GM18907 (cell line): Measurements from ENCODE around the gene KATNAL1.
"Not testable (repeated sequence)": the region's sequence is repeated elsewhere in the genome, so short reads cannot be mapped to it uniquely, and the experiment has no call there.

Experiments used
- ATAC-seq: cut with Tn5 transposase; IDR thresholded peaks from one replicate; pipeline ENCODE4 v1.9.1; 2021; ENCODE audit warnings: mild to moderate bottlenecking, moderate library complexity; ENCODE audit not compliant: unreplicated experiment

Gene KATNAL1

DNA sequence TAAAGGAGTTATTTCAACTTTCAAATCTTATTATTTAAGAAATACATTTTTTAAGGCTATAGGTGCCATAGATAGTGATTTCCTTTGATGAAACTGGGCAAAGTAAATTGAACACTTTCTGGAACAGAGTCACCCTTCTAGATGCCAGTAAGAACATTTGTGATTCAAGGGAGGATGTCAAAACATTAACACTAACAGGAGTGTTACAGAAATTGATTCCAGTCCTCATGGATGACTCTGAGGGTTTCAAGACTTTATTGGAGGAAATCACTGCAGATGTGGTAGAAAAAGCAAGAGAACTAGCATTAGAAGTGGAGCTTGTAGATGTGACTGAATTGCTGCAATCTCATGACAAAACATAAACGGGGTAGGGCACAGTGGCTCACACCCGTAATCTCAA lies 12.2 kb downstream of the KATNAL1 start:
- no peak for ATAC-seq

DNA sequence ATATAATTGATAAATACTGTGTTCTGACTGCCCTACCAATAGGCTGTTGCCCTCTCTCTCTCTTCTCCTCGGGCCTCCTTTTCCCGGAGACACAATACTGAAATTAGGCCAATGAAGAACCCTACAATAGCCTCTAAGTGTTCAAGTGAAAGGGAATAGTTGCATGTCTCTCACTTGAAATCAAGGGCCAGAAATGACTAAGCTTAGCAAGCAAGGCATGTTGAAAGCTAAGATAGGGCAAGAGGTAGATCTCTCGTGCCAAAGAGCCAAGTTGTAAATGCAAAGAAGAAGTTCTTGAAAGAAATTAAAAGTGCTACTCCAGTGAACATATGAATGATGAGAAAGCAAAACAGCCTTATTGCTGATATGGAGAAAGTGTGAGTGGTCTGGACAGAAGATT lies 13.3 kb downstream of the KATNAL1 start:
- ATAC-seq = no peak

DNA sequence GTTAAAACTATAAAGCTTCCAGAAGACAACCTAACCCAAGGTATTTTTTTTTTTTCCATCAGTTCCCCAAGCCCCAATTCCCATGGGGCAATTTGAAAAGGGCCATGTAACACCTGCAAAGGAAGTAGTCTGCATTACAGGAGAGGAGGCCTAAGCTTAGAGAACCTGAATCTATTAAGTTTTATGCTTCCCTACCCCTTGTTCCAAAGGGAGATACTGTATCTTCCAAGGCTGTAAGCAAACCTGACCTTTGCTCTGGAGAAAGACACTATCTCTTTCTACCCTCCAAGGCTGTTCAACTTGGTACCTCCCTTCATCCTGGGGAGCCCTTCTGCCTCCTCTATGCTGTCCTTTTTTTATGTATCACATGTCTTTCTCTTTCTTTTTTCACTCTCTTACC lies 15.0 kb downstream of the KATNAL1 start:
- no peak for ATAC-seq

DNA sequence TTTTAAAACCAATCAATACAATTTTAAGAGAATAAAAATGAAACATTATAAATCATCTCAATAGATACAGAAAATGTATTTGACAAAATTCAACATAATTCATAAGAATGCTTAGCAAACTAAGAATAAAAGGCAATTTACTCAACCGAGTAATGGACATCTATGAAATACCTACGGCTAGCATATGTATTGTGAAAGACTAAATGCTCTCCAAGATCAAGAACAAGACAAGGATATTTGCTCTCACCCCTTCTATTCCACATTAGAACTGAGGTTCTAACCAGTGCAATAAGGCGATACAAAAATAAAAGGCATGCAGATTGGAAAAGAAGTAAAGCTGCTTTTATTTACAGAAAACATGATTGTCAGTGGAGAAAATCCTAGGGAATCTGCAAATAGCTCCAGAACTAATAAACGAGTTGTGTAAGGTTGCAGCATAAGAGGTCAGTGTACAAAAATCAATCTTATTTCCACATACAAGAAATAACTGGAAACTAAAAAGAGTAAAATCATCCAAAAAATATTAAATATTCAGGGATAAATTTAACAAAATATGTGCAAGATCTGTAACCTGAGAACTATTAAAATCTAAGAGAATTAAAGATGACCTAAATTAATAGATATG lies 16.4 kb downstream of the KATNAL1 start:
- ATAC-seq = no peak

DNA sequence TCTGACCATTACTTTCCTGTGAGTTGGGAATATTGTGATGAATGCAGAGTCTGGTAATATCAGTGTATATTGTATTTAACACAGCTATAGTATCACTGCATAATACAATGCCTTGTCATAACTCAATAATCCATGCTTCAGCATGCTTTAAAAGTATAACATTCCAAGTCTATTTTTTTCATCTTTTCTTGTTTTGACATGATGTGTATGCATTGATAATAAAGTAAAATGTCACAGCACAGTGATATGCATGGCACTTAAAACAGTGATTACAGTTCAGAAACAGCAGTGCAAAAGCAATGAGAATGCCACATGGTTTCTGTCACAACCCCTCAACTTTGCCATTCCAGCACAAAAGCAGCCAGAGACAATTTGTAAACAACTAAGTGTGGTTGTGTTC lies 17.8 kb downstream of the KATNAL1 start:
- no peak for ATAC-seq

DNA sequence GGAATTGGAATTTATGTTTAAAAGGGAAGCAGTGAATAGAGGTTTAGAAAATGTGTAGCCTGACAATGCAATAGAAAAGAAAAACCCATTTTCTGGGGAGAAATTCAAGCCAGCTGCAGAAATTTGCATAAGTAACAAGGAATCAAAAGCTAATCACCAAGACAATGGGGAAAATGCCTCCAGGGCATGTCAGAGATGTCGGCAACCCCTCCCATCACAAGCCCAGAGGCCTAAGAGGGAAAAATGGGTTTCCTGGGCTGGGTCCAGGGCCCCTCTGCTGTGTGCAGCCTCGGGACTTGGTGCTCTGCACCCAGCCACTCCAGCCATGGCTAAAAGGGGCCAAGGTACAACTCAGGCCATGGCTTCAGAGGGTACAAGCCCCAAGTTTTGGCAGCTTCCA lies 21.3 kb downstream of the KATNAL1 start:
- not testable (repeated sequence) for ATAC-seq

DNA sequence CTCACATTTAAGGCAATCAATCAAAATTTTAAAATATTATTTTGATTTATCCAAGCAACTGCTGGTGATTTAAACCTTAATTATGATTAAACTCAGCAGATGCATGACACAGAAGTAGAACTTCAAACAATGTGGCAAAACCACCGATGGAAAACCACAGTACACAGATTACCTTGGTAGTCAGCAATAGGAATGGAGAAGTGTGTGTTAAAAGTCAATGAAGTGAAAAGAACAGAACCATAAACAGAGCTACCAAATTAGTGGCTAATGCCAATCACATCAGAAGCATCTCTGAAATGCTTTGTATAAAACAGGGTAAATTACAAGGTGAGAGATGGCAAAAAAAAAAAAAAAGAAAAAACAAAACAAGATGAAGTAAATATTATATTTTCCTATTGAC lies 31.2 kb downstream of the KATNAL1 start:
- ATAC-seq = peak; percentile 53

DNA sequence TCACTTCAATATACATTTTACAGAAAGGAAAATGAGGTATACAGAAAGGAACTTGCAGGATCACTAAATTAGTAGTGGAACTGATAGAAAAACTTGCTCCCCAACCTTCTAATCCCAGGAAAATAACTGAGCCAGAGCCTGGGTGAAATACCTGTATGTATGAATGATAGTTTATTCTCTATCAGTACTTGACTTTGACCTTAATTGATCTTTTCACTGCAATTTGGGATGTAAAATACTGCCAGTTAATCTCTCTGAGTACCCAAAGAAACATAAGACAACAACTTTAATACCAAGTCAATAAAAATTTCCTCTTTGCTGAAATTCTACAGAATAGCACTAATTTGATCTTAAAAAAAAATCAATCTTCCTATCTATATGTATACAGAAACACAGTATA lies 33.3 kb downstream of the KATNAL1 start:
- ATAC-seq = no peak

DNA sequence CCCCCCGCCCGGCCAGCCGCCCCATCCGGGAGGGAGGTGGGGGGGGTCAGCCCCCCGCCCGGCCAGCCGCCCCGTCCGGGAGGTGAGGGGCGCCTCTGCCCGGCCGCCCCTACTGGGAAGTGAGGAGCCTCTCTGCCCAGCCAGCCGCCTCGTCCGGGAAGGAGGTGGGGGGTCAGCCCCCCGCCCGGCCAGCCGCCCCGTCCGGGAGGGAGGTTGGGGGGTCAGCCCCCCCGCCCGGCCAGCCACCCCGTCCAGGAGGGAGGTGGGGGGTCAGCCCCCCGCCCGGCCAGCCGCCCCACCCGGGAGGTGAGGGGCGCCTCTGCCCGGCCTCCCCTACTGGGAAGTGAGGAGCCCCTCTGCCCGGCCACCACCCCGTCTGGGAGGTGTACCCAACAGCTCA lies 37.3 kb downstream of the KATNAL1 start:
- ATAC-seq = not testable (repeated sequence)

DNA sequence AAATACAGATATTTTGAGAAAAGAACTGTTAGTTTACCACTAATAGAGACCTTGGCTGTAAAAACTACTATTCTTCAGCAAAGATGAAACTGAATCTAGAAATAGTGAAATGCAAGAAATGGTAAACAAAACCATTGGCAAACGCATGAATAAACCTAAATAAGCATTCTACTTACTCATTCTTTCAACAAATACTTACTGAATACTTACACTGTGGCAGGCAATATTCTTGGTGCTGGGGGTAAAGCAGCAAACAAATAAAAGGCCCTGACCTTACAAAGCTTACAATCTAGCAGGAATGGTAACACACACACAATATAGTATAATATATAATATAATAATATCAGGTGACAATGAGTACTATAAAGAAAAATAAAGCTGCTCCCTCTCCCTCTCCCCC lies 38.7 kb downstream of the KATNAL1 start:
- no peak for ATAC-seq

DNA sequence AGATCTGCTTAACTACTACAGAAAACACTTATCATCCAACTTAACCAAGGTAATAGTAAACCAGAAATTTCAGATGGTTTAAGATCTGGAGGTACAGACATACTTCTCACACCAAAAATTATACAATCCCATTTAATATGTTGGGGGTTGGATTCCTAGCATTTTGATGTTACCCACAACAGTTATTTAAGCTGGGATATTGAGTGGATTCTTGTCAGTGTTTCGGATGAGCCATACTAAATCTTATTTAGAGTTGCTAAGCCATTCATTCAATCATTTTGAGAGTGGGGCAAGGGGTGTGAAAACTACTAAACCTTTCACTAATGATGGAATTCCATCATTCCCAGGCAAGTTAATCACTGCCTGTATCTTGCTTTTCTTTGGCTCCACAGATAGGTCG lies 40.6 kb downstream of the KATNAL1 start:
- ATAC-seq = no peak

DNA sequence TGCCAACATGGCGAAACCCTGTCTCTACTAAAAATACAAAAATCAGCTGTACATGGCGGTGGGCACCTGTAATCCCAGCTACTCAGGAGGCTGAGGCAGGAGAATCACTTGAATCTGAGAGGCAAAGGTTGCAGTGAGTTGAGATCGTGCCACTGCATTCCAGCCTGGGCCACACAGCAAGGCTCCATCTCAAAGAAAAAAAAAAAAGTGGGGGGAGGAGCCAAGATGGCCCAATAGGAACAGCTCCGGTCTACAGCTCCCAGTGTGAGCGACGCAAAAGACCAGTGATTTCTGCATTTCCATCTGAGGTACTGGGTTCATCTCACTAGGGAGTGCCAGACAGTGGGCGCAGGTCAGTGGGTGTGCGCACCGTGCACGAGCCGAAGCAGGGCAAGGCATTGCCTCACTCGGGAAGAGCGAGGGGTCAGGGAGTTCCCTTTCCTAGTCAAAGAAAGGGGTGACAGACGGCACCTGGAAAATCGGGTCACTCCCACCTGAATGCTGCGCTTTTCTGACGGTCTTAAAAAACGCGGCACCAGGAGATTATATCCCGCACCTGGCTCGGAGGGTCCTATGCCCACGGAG lies 48.1 kb downstream of the KATNAL1 start:
- not testable (repeated sequence) for ATAC-seq

DNA sequence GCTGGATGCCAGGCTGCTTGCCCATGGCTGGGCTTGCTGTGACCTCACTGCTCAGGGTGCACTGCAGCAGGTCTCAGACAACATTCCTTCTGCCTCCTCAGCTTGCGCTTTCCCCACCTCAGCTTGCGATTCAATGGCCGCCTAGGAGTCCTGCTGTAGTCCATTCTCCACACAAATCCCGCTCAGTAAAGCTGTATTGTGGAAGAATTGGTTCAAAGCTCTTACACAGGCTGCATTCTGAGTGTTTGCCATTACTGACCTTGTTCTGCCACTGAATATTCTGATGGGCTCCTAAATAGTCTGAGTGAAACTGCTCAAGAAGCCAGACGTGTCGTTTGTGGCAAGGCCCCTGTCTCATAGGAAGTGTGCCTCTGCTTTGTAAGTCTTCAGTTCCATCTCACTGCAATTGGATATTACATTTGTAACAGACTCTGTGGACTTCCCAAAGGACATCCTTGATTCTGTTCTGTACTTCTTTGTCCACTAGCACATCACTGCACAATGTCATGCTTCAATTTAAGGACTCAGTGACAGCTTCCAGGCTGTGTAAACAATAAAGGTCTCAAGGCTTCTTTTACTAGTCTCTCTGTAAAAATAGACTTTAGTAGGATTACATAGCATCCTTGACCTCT lies 49.8 kb downstream of the KATNAL1 start:
- peak; percentile 65 for ATAC-seq

DNA sequence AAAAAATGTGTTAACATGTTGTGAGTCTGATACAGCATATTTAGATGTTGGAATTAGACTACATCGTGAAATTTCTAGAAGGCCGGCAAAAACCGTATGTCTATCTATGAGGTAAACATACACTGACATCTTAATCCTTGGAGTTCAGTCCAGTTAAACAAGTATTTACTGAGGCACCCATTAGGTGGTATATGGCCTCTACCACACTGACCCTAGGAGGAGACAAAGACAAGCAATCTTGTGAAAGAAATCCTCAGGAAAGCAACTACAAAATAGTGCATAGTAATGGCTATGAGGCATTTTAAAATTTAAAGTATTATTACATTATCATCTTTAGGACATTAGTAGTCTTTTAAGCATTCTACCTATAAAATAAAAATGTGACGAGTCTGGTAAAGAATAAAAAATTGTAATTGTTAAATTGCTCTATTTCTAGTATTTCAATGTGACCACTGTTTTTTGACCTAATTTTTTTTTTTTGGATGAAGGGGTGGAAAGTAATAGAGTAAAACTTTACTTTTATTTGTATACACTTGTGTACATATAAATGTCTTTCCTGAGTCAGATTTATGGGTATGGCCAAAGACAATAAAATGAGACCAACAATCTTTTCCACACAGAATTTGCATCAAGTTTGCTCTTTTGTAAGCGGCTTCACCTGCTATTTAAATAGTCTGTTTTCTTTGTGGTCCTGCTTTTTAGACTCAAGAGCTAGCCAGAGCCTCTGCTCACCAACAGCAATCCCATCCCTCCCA lies 50.5 kb downstream of the KATNAL1 start:
- no peak for ATAC-seq

DNA sequence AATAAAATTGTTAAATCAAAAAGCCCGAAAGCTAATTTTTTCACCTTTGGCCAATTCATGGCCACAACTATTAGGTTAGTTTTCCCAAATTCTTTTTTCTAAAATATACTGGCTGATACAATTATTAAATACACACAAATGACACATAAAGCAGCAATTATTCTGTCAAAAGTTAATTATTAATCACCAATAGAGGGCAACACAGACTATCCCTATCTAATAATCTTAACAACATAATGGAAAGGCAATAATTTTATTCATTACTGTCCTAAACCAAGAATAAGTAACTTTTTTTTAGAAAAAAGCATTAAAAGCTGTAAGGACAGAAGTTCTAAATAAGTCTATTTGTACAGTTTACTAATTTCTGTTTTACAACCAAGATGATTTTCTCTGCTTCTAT lies 51.7 kb downstream of the KATNAL1 start:
- no peak for ATAC-seq

DNA sequence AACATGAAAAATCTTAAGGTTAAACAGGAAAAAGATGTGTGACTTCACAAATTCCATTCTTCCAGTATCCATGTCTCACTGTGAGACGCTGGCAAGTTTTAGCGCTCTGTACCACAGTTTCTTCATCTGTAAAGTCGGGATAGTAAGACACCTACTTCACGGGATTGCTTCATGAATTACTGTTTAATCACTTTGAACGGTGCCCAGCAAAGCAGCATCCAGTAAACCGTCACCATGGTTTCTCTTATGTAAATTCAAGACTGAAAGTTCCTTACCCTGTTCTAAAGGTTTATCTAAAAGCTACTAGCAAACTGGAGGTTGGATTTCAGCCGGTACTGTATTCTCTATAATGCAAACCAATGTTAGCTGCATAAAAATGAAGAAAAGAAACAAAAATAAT lies 53.5 kb downstream of the KATNAL1 start:
- no peak for ATAC-seq

DNA sequence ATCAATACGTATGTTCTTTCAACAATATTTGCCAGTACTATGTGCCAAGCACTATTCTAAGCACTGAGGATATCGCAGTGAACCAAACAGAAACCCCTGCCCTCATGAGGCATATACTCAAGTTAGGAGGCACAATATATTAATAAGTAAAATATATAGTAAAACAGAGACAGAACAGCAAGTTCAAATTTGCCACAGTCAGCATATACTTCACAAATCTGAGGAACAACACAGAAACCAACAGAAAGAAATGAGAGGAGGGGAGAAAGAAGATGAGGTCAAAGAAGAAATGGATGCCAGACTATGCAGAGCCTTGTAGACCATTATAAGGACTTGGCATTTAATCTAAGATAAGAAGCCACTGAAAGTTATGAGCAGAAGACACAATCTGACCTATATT lies 59.9 kb downstream of the KATNAL1 start:
- no peak for ATAC-seq

DNA sequence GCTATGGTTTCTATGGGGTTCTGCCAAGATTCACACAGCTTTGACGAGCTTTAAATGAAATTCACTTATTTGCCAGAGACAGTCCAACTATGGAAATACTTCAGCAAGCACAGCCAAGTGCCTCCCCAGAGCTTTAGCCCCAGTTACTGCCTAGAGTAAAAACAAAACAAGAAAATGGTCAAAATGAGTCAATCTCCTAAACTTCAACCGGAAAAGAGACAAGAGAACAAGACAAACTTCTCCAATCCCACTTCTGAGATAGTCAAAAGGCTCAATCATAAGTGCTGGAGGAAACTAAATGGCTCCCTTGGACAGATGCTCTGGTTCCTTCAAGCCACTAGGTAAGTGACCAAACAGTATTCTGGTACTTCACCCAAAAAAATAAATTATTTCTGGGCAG lies 65.8 kb downstream of the KATNAL1 start:
- ATAC-seq = peak; percentile 83

DNA sequence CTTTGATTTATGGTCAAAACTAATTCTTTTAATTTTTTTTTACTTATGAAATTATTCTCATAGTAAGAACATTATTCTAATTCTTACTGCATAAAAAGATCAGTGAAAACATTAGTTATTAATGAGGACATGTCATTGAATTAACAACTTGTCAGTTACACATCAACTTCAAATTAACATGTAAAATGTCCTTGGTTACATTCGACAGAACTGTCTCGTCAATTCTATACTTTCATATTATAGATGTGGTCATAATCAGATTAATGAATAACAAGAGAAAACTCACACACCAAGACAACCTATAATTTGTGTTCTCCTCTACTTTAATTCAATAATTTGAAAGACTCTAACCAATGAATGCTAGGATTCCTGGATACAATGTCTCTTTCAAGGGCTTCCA lies 66.7 kb downstream of the KATNAL1 start:
- ATAC-seq = peak; percentile 82

DNA sequence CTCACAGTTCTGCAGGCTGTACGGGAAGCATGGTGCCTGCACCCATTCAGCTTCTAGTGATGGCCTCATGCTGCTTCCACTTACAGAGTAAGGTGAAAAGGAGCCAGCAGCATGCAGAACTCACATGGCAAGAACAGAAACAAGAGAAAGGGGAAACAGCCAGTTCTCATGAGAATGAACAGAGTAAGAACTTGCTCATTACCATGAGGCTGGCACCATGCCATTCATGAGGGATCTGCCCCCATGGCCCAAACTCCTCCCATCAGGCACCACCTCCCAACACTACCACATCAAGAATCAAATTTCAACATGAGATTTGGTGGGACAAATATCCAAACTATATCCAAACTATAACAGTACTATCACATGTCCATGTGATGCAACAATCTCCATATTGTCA lies 72.1 kb downstream of the KATNAL1 start:
- ATAC-seq = no peak

DNA sequence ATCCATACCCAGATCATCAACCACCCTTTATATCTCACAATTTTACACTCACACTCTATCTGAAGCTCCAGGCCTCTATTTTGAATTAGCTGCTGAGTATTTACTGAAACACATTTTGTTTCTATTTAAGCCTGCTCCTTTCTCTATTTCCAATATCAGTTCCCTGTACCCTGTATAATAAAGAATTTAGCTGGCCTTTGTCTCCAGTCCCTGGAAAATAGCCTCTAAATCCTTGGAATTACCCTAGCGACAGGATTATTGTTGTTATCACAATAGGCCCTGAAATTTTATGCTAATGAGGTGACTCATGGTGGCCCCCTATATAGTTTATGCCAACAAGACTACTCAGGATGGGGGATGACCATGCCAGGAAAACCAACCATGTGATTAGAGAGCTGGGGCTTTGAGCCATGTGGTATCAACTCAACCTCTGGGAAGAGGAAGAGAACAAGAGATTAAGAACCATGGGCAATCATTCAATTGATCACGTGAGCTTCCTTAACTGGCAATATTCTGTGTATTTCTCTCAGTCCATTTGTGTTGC lies 72.7 kb downstream of the KATNAL1 start:
- no peak for ATAC-seq

DNA sequence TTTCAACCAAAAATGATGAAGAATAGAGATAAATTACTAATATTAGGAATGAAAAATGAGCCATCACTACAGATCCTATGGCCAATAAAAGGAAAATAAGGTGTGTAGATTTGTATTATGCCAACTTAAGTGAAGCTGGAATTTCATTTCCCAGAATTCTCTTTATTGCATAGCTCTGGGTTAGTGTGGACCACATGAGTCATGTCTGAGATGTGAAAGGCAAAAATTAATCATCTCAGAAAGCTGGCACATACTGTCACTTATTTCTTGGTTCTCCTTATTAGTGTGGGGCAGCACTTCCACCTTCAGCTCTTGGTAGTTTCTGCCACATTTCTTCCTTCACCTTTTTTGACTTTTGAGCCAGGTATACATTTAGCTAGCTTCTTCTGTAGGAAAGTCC lies 82.6 kb downstream of the KATNAL1 start:
- ATAC-seq = no peak
